DMS114 treated with DMSO at 0.1 percent for 48 hours (cell line): ENCODE measurements around the gene SFR1.
"Not testable (repeated sequence)": the region's sequence is repeated elsewhere in the genome, so short reads cannot be mapped to it uniquely, and the experiment has no call there.

Experiments used
- DNase-seq: peaks from one replicate; lab custom pipeline; 2025; ENCODE audit not compliant: unreplicated experiment; lab: John Stamatoyannopoulos, UW

Gene SFR1

DNA sequence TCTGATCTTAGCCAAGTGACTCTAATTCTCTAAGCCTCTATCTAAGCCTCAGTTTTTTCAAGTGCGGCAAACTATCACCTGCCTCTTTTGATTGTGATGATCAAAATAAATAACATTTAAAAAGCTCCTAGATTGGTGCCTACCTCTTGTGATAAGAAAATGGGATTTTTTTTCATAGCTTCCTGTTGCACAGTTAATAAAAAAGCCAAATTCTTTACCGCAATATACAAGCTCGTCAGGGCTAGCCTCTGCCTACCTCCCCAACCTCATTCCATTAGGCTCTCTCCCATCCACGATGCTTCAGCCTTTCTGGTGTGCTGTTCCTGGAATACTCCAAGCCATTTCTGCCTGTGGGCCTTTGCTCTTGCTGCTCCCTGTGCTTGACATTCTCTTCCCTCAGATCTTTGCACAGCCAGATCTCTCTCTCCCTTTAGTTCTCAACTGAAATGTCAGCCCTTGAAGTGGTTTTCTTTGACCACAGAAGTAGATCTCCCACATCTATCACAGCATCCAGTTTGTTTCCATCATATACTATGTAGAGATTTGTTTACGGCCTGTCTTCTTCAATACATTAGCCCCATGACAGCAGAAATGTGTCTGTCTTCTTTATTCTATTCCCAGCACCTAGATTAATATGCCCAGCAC is 48.8 kb downstream of the SFR1 start:
- no peak for DNase-seq

DNA sequence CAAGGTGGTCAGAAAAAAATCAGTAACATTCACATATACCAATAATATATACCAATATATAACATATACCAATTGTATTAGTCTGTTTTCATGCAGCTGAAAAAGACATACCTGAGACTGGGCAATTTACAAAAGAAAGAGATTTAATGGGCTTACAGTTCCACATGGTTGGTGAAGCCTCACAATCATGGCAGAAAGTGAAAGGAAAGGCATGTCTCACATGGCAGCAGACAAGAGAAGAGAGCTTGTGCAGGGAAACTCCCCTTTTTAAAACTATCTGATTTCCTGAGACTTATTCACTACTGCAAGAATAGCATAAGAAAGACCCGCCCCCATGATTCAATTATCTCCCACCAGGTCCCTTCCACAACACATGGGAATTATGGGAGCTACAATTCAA is 52.2 kb downstream of the SFR1 start:
- not testable (repeated sequence) for DNase-seq
